ENCODE results near the gene HMGXB4.

DNA sequence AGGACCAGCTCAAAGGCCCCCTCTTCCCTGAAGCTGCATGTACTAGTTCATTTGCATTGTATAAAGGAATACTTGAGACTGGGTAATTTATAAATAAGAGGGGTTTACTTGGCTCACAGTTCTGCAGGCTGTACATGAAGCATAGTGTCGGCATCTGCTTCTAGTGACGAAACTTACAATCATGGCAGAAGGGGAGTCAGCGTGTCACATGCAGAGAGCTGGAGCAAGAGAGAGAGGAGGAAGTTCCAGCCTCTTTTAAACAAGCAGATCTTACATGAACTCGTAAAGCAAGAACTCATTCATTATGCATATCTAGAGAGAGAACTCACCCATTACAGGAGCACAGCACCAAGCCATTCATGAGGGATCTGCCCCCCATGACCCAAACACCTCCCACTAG, 7.1 kb upstream of the HMGXB4 start:
- no peak for TF ChIP-seq POLR2AphosphoS5 (IDR thresholded peaks at IDR 0.05; ENCODE audit: low read depth, low read length)
- no peak for TF ChIP-seq TAF1 (IDR thresholded peaks at IDR 0.05; ENCODE audit: low read depth, low read length)
- TF ChIP-seq POLR2A (IDR thresholded peaks at IDR 0.05; ENCODE audit: control extremely low read depth in 1 of 2, low read depth in 2 of 2, low read length in 2 of 2), result no peak
- no peak for TF ChIP-seq GABPA (IDR thresholded peaks at IDR 0.05; ENCODE audit: borderline replicate concordance, insufficient read depth, low read length)
- TF ChIP-seq, protein P1, sequence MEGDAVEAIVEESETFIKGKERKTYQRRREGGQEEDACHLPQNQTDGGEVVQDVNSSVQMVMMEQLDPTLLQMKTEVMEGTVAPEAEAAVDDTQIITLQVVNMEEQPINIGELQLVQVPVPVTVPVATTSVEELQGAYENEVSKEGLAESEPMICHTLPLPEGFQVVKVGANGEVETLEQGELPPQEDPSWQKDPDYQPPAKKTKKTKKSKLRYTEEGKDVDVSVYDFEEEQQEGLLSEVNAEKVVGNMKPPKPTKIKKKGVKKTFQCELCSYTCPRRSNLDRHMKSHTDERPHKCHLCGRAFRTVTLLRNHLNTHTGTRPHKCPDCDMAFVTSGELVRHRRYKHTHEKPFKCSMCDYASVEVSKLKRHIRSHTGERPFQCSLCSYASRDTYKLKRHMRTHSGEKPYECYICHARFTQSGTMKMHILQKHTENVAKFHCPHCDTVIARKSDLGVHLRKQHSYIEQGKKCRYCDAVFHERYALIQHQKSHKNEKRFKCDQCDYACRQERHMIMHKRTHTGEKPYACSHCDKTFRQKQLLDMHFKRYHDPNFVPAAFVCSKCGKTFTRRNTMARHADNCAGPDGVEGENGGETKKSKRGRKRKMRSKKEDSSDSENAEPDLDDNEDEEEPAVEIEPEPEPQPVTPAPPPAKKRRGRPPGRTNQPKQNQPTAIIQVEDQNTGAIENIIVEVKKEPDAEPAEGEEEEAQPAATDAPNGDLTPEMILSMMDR (IDR thresholded peaks at IDR 0.05; ENCODE audit: control extremely low read depth in 1 of 3, insufficient read depth in 1 of 3, low read depth in 1 of 3, low read length in 3 of 3), result no peak
- TF ChIP-seq RFX5 (IDR thresholded peaks at IDR 0.05; ENCODE audit: borderline replicate concordance, low read depth, low read length), result no peak
- TF ChIP-seq JUND (IDR thresholded peaks at IDR 0.05; ENCODE audit: low read length), result no peak
- no peak for TF ChIP-seq EZH2 (IDR thresholded peaks at IDR 0.05; ENCODE audit: low read depth, low read length, severe bottlenecking)
- no peak for TF ChIP-seq KDM1A (IDR thresholded peaks at IDR 0.05; ENCODE audit: borderline replicate concordance, low read length)
- no peak for TF ChIP-seq ZNF274 (IDR thresholded peaks at IDR 0.05; ENCODE audit: borderline replicate concordance, extremely low read depth, low read length)
- TF ChIP-seq TEAD4 (IDR thresholded peaks at IDR 0.05; ENCODE audit: low read depth, low read length), result no peak
- TF ChIP-seq SP1 (IDR thresholded peaks at IDR 0.05; ENCODE audit: low read depth, low read length), result no peak

Measured in H1 (cell line).